SK-N-SH (cell line): ENCODE measurements around the gene ERAL1. TPM values are rescaled to one million over a fixed set of nuclear protein-coding genes. Genes with fewer than 3 reads are reported as not detected.
A peak's percentile ranks its signal among the peaks of the same experiment; 100 is the strongest.

ENCODE experiments used
- CTCF ChIA-PET: fragments of 300-600, 350-600 bp; formaldehyde crosslinking; extraction: SDS; loops from one replicate; lab custom pipeline; 2021; lab: Yijun Ruan, JAX
- POLR2A ChIA-PET: fragments of 350-600 bp; sonication (Branson Sonifier 250); formaldehyde crosslinking; extraction: SDS; loops from one replicate; lab custom pipeline; 2020; ENCODE audit warnings: antibody characterized with exemption, inconsistent platforms; lab: Yijun Ruan, JAX
- DNase-seq: peaks from one replicate; pipeline ENCODE4 v3.0.0; 2012
- H2AFZ ChIP-seq: fragments of 200-600 bp; sonication (generic); 2 replicates; pipeline ENCODE4 v1.8.1; 2016; ENCODE audit warnings: antibody characterized with exemption, mild to moderate bottlenecking, low read depth
- H3F3A ChIP-seq: fragments of 200-600 bp; sonication (generic); replicated peaks from 2 replicates; pipeline ENCODE3; 2016; ENCODE audit warnings: antibody characterized with exemption, mild to moderate bottlenecking; ENCODE audit not compliant: insufficient read depth
- H3K27ac ChIP-seq, 2 experiments: fragments of 200-500 bp in 1 of 2; fragments of 200-600 bp in 1 of 2; sonication (Bioruptor generic) in 1 of 2; sonication (generic), shearing (Covaris generic) in 1 of 2; 2 replicates each; pipeline versions ENCODE4 v1.5.1 to v1.6.1; 2014 to 2016; ENCODE audit warnings: low read depth in 2 of 2, inconsistent platforms in 1 of 2, low read length in 1 of 2, mild to moderate bottlenecking in 1 of 2, mixed read lengths in 1 of 2
- H3K27me3 ChIP-seq: fragments of 200-600 bp; sonication (generic), shearing (Covaris generic); 2 replicates; pipeline ENCODE4 v1.6.1; 2016; ENCODE audit warnings: mixed run types; ENCODE audit not compliant: insufficient read depth
- H3K36me3 ChIP-seq, 2 experiments: fragments of 200-500 bp in 1 of 2; fragments of 200-600 bp in 1 of 2; sonication (Bioruptor generic) in 1 of 2; sonication (generic) in 1 of 2; replicated peaks in 1 of 2; 2 replicates each; pipeline versions ENCODE3 to v1.5.1; 2014 to 2016; ENCODE audit warnings: low read length in 1 of 2, mild to moderate bottlenecking in 1 of 2; ENCODE audit not compliant: insufficient read depth in 2 of 2, control insufficient read depth in 1 of 2
- H3K4me1 ChIP-seq, 2 experiments: fragments of 200-500 bp in 1 of 2; fragments of 200-600 bp in 1 of 2; sonication (Bioruptor generic) in 1 of 2; sonication (generic), shearing (Covaris generic) in 1 of 2; 2 replicates each; pipeline versions ENCODE4 v1.5.1 to v1.6.1; 2014 to 2016; ENCODE audit warnings: low read depth in 1 of 2, low read length in 1 of 2, mixed run types in 1 of 2; ENCODE audit not compliant: insufficient read depth in 2 of 2, control insufficient read depth in 1 of 2
- H3K4me2 ChIP-seq: fragments of 200-600 bp; sonication (generic), shearing (Covaris generic); 2 replicates; pipeline ENCODE4 v1.6.1; 2017; ENCODE audit warnings: mixed run types
- H3K4me3 ChIP-seq, 2 experiments: fragments of 200-500 bp in 1 of 2; fragments of 200-600 bp in 1 of 2; sonication (Bioruptor generic) in 1 of 2; sonication (generic), shearing (Covaris generic) in 1 of 2; 2 replicates each; pipeline versions ENCODE4 v1.5.1 to v1.8.1; 2014 to 2016; ENCODE audit warnings: low read depth in 2 of 2, inconsistent platforms in 1 of 2, low read length in 1 of 2, mild to moderate bottlenecking in 1 of 2, mixed read lengths in 1 of 2, moderate library complexity in 1 of 2
- H3K79me2 ChIP-seq: fragments of 200-600 bp; sonication (generic); 2 replicates; pipeline ENCODE4 v1.8.1; 2017; ENCODE audit warnings: mild to moderate bottlenecking; ENCODE audit not compliant: insufficient read depth
- H3K9ac ChIP-seq: fragments of 200-600 bp; sonication (generic); 2 replicates; pipeline ENCODE4 v1.6.1; 2017; ENCODE audit warnings: mixed run types
- H3K9me2 ChIP-seq: fragments of 200-600 bp; sonication (generic); 2 replicates; pipeline ENCODE4 v1.6.1; 2017; ENCODE audit warnings: mixed run types
- H3K9me3 ChIP-seq: fragments of 200-600 bp; sonication (generic); 2 replicates; pipeline ENCODE4 v1.6.1; 2017; ENCODE audit warnings: mixed run types, mild to moderate bottlenecking, moderate library complexity
- H4K20me1 ChIP-seq: fragments of 200-600 bp; sonication (generic); 2 replicates; pipeline ENCODE4 v1.6.1; 2017; ENCODE audit warnings: mild to moderate bottlenecking, mixed run types; ENCODE audit not compliant: insufficient read depth
- CHD2 ChIP-seq: fragments of 150-350 bp; IDR thresholded peaks from 2 replicates; pipeline ENCODE4 v1.6.1; 2018; ENCODE audit warnings: low read length; ENCODE audit not compliant: partially characterized antibody
- ELF1 ChIP-seq: IDR thresholded peaks from 2 replicates; pipeline ENCODE4 v1.4.0; 2012
- FOXJ3 ChIP-seq: sonication (generic); formaldehyde crosslinking; IDR thresholded peaks from 2 replicates; pipeline ENCODE4 v1.5.1; 2020; ENCODE audit warnings: mild to moderate bottlenecking, missing genetic modification reagents
- GATA2 ChIP-seq: sonication (generic); formaldehyde crosslinking; IDR thresholded peaks from 2 replicates; pipeline ENCODE4 v1.5.0; 2020; ENCODE audit warnings: mild to moderate bottlenecking, missing genetic modification reagents
- MEF2A ChIP-seq: IDR thresholded peaks from 2 replicates; pipeline ENCODE4 v1.4.0; 2012; ENCODE audit warnings: low read depth, borderline replicate concordance
- MXI1 ChIP-seq: IDR thresholded peaks from 2 replicates; pipeline ENCODE4 v1.6.1; 2012; ENCODE audit warnings: mild to moderate bottlenecking, low read depth, low read length, improper control_type of control experiment
- NRF1 ChIP-seq: IDR thresholded peaks from 2 replicates; pipeline ENCODE4 v1.6.1; 2012; ENCODE audit warnings: low read depth, mild to moderate bottlenecking, low read length
- POLR2AphosphoS5 ChIP-seq: IDR thresholded peaks from 2 replicates; pipeline ENCODE4 v1.6.1; 2012; ENCODE audit warnings: low read depth, low read length
- RAD21 ChIP-seq: IDR thresholded peaks from 2 replicates; pipeline ENCODE4 v1.6.1; 2012; ENCODE audit warnings: mild to moderate bottlenecking, low read length
- REST ChIP-seq: IDR thresholded peaks from 2 replicates; pipeline ENCODE4 v1.6.1; 2012; ENCODE audit warnings: mild to moderate bottlenecking, low read depth, low read length, moderate library complexity
- RXRA ChIP-seq: IDR thresholded peaks from 2 replicates; pipeline ENCODE4 v1.4.0; 2012; ENCODE audit warnings: low read depth, mild to moderate bottlenecking, borderline replicate concordance
- SIN3A ChIP-seq: IDR thresholded peaks from 2 replicates; pipeline ENCODE4 v1.6.1; 2012; ENCODE audit warnings: low read depth, mild to moderate bottlenecking, low read length, moderate library complexity, borderline replicate concordance
- SMC3 ChIP-seq: IDR thresholded peaks from 2 replicates; pipeline ENCODE4 v1.6.1; 2012; ENCODE audit warnings: low read depth, low read length, improper control_type of control experiment
- TAF1 ChIP-seq: IDR thresholded peaks from 2 replicates; pipeline ENCODE4 v1.6.1; 2012; ENCODE audit warnings: low read depth, mild to moderate bottlenecking, low read length, moderate library complexity, borderline replicate concordance
- YY1 ChIP-seq: IDR thresholded peaks from 2 replicates; pipeline ENCODE4 v1.4.0; 2012; ENCODE audit warnings: low read depth, mild to moderate bottlenecking
- WGBS: methylation state at CpG from one replicate; pipeline ENCODE4 v1.1.6; 2017; ENCODE audit warnings: low lambda C conversion rate; 5-methylcytosine and 5-hydroxymethylcytosine counted together
- polyA plus RNA-seq, 3 experiments: library from polyadenylated mRNA; depleted of rRNA; stranded (reverse); fragments of >200 nt; gene quantifications; 2 replicates each; pipeline ENCODE4 v1.2.3, GENCODE V29; 2012
- TF ChIP-seq, protein P1 (sequence below): IDR thresholded peaks from 2 replicates; pipeline ENCODE4 v1.4.0; 2012; ENCODE audit warnings: low read depth, borderline replicate concordance
- TF ChIP-seq, protein P2 (sequence below): fragments of 150-350 bp; IDR thresholded peaks from 2 replicates; pipeline ENCODE4 v1.6.1; 2016; ENCODE audit warnings: mild to moderate bottlenecking, low read depth, low read length
- TF ChIP-seq, protein P3 (sequence below): IDR thresholded peaks from 2 replicates; pipeline ENCODE4 v1.4.0; 2012; ENCODE audit warnings: low read depth

The ERAL1 gene
- polyA plus RNA-seq, 1 of the 3 experiments (the other 2 are of a cell fraction), result 57.3 TPM

GRCh38 chr17:28812091-28812747 lies 42.6 kb upstream of the ERAL1 start (continued):
- TF ChIP-seq, protein P1, sequence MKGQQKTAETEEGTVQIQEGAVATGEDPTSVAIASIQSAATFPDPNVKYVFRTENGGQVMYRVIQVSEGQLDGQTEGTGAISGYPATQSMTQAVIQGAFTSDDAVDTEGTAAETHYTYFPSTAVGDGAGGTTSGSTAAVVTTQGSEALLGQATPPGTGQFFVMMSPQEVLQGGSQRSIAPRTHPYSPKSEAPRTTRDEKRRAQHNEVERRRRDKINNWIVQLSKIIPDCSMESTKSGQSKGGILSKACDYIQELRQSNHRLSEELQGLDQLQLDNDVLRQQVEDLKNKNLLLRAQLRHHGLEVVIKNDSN, result 0 out of 2 replicates have a peak, but pooled peaks have one; percentile 2
- TF ChIP-seq TAF1 (peak; percentile 9; the same call in 1 of the 2 replicates), REST (no peak)
- TF ChIP-seq, protein P2, sequence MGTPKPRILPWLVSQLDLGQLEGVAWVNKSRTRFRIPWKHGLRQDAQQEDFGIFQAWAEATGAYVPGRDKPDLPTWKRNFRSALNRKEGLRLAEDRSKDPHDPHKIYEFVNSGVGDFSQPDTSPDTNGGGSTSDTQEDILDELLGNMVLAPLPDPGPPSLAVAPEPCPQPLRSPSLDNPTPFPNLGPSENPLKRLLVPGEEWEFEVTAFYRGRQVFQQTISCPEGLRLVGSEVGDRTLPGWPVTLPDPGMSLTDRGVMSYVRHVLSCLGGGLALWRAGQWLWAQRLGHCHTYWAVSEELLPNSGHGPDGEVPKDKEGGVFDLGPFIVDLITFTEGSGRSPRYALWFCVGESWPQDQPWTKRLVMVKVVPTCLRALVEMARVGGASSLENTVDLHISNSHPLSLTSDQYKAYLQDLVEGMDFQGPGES, result peak; percentile 71

DNA sequence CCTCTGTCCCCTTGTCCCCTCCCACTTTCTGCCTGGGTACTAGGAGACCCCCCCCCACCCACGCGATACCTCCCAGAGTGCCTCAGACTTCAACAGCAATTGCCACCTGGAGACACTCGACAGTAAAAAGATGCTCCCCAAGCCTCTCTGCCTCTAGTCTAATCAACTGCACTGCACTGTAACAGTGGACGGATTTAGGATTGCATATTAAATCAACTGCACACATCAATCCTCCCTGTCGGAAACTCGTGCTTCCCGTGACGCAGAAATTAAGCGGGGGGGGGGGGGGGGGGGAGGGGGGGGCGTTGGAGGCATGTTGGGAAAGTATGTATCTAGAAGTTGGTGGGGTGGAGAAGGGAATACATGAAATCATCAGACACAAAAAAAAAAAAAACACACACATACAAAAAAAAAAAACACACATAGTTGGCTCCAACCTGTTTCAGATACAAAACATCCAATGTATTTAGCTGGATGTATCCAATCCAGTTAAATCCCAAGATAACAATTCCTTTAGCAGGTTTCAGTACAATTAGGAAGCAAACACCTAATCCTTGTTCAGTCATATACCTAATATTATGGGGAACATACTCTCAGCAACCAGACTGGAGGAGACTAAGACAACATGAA lies 42.0 kb upstream of the ERAL1 start:
- CTCF ChIA-PET, result interaction anchor here (0.7 to 2.1 kb wide), 3 partner anchors 49 to 103 kb away, joined by 3 to 12 read pairs (median 3); no protein-coding TSS in a partner anchor
- Histone ChIP-seq H3K4me1 (peaks cover 3 to 24% of the 10 kb centered on the region in 2 experiments; a peak in 3 of 4 replicates), H3K9ac (peak overlapping the region; percentile 88; the same call in 1 of the 2 replicates), H3K4me2 (peak overlapping the region; percentile 81), H3K27me3 (no peaks in the 10 kb centered on the region), H4K20me1 (peaks cover 9% of the 10 kb centered on the region), H3K4me3 (peak overlapping the region; percentile 67 to 88), H2AFZ (peak overlapping the region; percentile 90; the same call in 1 of the 2 replicates), H3K9me3 (no peaks in the 10 kb centered on the region), H3F3A (peaks cover 27% of the 10 kb centered on the region), H3K79me2 (peaks cover 77% of the 10 kb centered on the region), H3K9me2 (no peaks in the 10 kb centered on the region)
- POLR2A ChIA-PET, result interaction anchor here (1.0 to 1.4 kb wide), 4 partner anchors 30 to 93 kb away, joined by 3 to 4 read pairs (median 3); partner anchors contain the start of genes FAM222B, RPL23A and TRAF4
- TF ChIP-seq RXRA (no peak), MEF2A (no peak), GATA2 (CRISPR knock-in tag) (no peak), SIN3A (0 out of 2 replicates have a peak, but pooled peaks have one; percentile 28), YY1 (no peak), RAD21 (no peak), POLR2AphosphoS5 (no peak), MXI1 (peak; percentile 47; the same call in 1 of the 2 replicates), NRF1 (no peak), SMC3 (no peak), FOXJ3 (CRISPR knock-in tag) (no peak), CHD2 (no peak), ELF1 (no peak)
- TF ChIP-seq, protein P3, sequence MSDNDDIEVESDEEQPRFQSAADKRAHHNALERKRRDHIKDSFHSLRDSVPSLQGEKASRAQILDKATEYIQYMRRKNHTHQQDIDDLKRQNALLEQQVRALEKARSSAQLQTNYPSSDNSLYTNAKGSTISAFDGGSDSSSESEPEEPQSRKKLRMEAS, result peak; percentile 20; the same call in 1 of the 2 replicates
- TF ChIP-seq, all 33 proteins: peak for 3
- DNase-seq, result peak; percentile 68
- H3K27ac ChIP-seq, result peak overlapping the region; percentile 93 to 95
- 0% methylated on average over 9 of the region's 10 CpGs for WGBS
- H3K36me3 ChIP-seq, result no peaks in the 10 kb centered on the region
